Caco-2 (cell line): ENCODE data around the gene CCNI. TPM values are rescaled to one million over a fixed set of nuclear protein-coding genes. Genes with fewer than 3 reads are reported as not detected.

ENCODE experiments used
- BruUV-seq: library from RNA; stranded (reverse); fragments of 400-500 nt; replicated peaks from 2 replicates; lab custom pipeline; 2021; lab: Mats Ljungman, UMichigan
- CTCF ChIA-PET: fragments of 300-600 bp; sonication (Branson Sonifier 250); formaldehyde crosslinking; loops from one replicate; lab custom pipeline; 2022; ENCODE audit warnings: antibody characterized with exemption; lab: Charles Lee
- POLR2A ChIA-PET: fragments of 300-600 bp; sonication (Branson Sonifier 250); formaldehyde crosslinking; loops from one replicate; lab custom pipeline; 2022; ENCODE audit warnings: antibody characterized with exemption; lab: Charles Lee
- DNase-seq, 2 experiments: peaks; one replicate each; pipeline versions ENCODE4 v3.0.0 to v3.0.0-alpha.2; 2020 to 2022
- H3K27me3 ChIP-seq: replicated peaks from 2 replicates; pipeline ENCODE4 v1.6.0; 2011; ENCODE audit warnings: low read length; ENCODE audit not compliant: control insufficient read depth, insufficient read depth
- H3K36me3 ChIP-seq: 2 replicates; pipeline ENCODE4 v1.5.1; 2011; ENCODE audit warnings: low read length; ENCODE audit not compliant: control insufficient read depth, insufficient read depth
- H3K4me1 ChIP-seq: fragments of 250-450 bp; sonication (Bioruptor Pico); 2 replicates; pipeline ENCODE4 v1.5.1; 2020; ENCODE audit warnings: mild to moderate bottlenecking
- H3K4me3 ChIP-seq: 2 replicates; pipeline ENCODE4 v1.5.1; 2011; ENCODE audit warnings: low read depth, mild to moderate bottlenecking, control low read depth, low read length
- H3K9me3 ChIP-seq: fragments of 250-450 bp; sonication (Bioruptor Pico); 2 replicates; pipeline ENCODE4 v1.5.1; 2020; ENCODE audit warnings: mild to moderate bottlenecking, moderate library complexity
- H3K27ac Mint-ChIP-seq: one replicate; pipeline ENCODE4 v1.8.0; 2022; ENCODE audit warnings: mixed read lengths; ENCODE audit not compliant: unreplicated experiment
- H3K27me3 Mint-ChIP-seq: one replicate; pipeline ENCODE4 v1.8.0; 2022; ENCODE audit warnings: mixed read lengths; ENCODE audit not compliant: insufficient read depth, unreplicated experiment
- H3K36me3 Mint-ChIP-seq: one replicate; pipeline ENCODE4 v1.8.0; 2022; ENCODE audit warnings: mild to moderate bottlenecking, mixed read lengths; ENCODE audit not compliant: insufficient read depth, unreplicated experiment
- H3K4me1 Mint-ChIP-seq: one replicate; pipeline ENCODE4 v1.8.0; 2022; ENCODE audit warnings: low read depth, mixed read lengths; ENCODE audit not compliant: unreplicated experiment
- H3K4me3 Mint-ChIP-seq: one replicate; pipeline ENCODE4 v1.8.0; 2022; ENCODE audit warnings: mild to moderate bottlenecking, moderate library complexity, mixed read lengths; ENCODE audit not compliant: unreplicated experiment
- H3K9me3 Mint-ChIP-seq: one replicate; pipeline ENCODE4 v1.8.0; 2022; ENCODE audit warnings: mixed read lengths; ENCODE audit not compliant: unreplicated experiment
- intact Hi-C: fragments of 100-400 bp; cut with micrococcal nuclease; formaldehyde crosslinking; loops from one replicate; pipeline ENCODE4 v1.10.0; 2022; ENCODE audit not compliant: unreplicated experiment
- total RNA-seq: library from RNA; stranded (reverse); gene quantifications from 2 replicates; pipeline ENCODE4 v1.2.3, GENCODE V29; 2022
- TF ChIP-seq, protein P1 (sequence below), 2 experiments: fragments of 200-600 bp in 1 of 2; IDR thresholded peaks; 1 replicate in 1 of 2; 2 replicates in 1 of 2; pipeline versions ENCODE4 v1.5.1 to v1.8.0; 2011 to 2022; ENCODE audit warnings: antibody characterized with exemption in 1 of 2, control low read depth in 1 of 2, inconsistent platforms in 1 of 2, low read depth in 1 of 2, low read length in 1 of 2, mild to moderate bottlenecking in 1 of 2, moderate library complexity in 1 of 2; ENCODE audit not compliant: insufficient read depth in 1 of 2, severe bottlenecking in 1 of 2, unreplicated experiment in 1 of 2

Gene CCNI
- total RNA-seq, 1 experiment from 2014 or later: 164 TPM

DNA sequence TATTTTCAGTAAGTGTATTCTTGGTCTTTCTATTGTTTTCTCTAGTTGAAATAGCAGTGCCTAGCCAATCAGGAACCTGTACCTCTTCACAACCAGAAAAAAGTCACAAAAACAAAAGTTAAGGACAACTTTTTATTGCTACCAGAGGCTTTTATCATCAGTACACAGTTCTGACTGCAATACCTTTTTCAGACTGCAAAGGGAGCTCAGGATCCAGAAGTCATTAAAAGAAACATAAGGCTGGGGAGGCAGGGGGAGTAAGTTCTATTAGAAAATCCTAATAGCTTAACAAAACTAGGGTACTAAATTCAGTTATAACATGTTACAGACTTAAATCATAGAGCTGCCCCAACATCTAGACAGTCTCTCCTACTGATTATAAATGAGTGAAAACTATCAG is 28.8 kb downstream of the CCNI start:
- H3K4me3 ChIP-seq: no peak overlapping the region
- no peak for DNase-seq
- H3K4me3 Mint-ChIP-seq: no peak overlapping the region
- H3K4me1 Mint-ChIP-seq: peaks cover 7% of the 10 kb centered on the region
- no peaks in the 10 kb centered on the region for H3K9me3 ChIP-seq
- no TSS peak for BruUV-seq
- peaks cover 28% of the 10 kb centered on the region for H3K4me1 ChIP-seq
- H3K36me3 ChIP-seq: peaks cover 2% of the 10 kb centered on the region
- intact Hi-C loops: loop anchor here (10.0 kb wide), 1 partner anchor 282 kb away; no protein-coding TSS in a partner anchor
- TF ChIP-seq, protein P1, sequence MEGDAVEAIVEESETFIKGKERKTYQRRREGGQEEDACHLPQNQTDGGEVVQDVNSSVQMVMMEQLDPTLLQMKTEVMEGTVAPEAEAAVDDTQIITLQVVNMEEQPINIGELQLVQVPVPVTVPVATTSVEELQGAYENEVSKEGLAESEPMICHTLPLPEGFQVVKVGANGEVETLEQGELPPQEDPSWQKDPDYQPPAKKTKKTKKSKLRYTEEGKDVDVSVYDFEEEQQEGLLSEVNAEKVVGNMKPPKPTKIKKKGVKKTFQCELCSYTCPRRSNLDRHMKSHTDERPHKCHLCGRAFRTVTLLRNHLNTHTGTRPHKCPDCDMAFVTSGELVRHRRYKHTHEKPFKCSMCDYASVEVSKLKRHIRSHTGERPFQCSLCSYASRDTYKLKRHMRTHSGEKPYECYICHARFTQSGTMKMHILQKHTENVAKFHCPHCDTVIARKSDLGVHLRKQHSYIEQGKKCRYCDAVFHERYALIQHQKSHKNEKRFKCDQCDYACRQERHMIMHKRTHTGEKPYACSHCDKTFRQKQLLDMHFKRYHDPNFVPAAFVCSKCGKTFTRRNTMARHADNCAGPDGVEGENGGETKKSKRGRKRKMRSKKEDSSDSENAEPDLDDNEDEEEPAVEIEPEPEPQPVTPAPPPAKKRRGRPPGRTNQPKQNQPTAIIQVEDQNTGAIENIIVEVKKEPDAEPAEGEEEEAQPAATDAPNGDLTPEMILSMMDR (IDR thresholded peaks at IDR 0.05; ENCODE audit: insufficient read depth in 1 of 2, low read depth in 1 of 2, low read length in 1 of 2, severe bottlenecking in 1 of 2, unreplicated experiment in 1 of 2): peak in 1 of 2 experiments; percentile 14
- H3K27me3 Mint-ChIP-seq: no peaks in the 10 kb centered on the region
- peaks cover 61% of the 10 kb centered on the region for H3K36me3 Mint-ChIP-seq
- CTCF ChIA-PET: interaction anchor here (0.6 to 1.5 kb wide), 4 partner anchors 14 to 159 kb away, joined by 3 to 21 read pairs (median 3); no protein-coding TSS in a partner anchor
- H3K27ac Mint-ChIP-seq: no peak overlapping the region
- no peaks in the 10 kb centered on the region for H3K9me3 Mint-ChIP-seq
- no peaks in the 10 kb centered on the region for H3K27me3 ChIP-seq
- POLR2A ChIA-PET: no interaction called here

DNA sequence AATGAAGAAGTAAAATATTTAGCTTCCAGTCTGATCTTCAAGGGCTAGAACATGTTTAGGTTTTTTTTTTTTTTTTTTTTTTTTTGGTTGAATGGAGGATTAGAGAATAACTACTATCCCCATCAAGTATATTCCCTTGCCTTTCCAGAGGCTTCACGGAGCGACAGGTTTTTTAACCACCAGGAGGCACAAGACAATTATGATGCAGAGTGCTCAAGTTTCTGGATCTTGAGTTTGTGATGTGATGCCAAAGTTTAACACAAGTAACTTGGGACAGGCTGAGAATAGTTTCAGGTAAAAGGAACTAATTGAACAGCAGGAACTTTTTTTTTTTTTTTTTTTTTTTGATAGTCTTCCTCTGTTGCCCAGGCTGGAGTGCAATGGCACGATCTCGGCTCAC is 30.3 kb downstream of the CCNI start:
- Mint-ChIP-seq H3K27me3 (no peaks in the 10 kb centered on the region), H3K4me3 (no peak overlapping the region), H3K27ac (no peak overlapping the region), H3K9me3 (no peaks in the 10 kb centered on the region), H3K4me1 (peaks cover 12% of the 10 kb centered on the region), H3K36me3 (peaks cover 46% of the 10 kb centered on the region)
- BruUV-seq: no TSS peak
- no peak overlapping the region for H3K4me3 ChIP-seq
- no peaks in the 10 kb centered on the region for H3K27me3 ChIP-seq
- peaks cover 2% of the 10 kb centered on the region for H3K36me3 ChIP-seq
- no peak for DNase-seq
- peaks cover 44% of the 10 kb centered on the region for H3K4me1 ChIP-seq
- TF ChIP-seq, protein P1 (IDR thresholded peaks at IDR 0.05; ENCODE audit: insufficient read depth in 1 of 2, low read depth in 1 of 2, low read length in 1 of 2, severe bottlenecking in 1 of 2, unreplicated experiment in 1 of 2): no peak
- intact Hi-C loops: loop anchor here (2.0 to 10.0 kb wide), 3 partner anchors 147 to 535 kb away; partner anchors contain the start of gene SOWAHB
- CTCF ChIA-PET: interaction anchor here (2.6 kb wide), 1 partner anchor 158 kb away, joined by 10 read pairs; no protein-coding TSS in a partner anchor
- POLR2A ChIA-PET: no interaction called here
- H3K9me3 ChIP-seq: no peaks in the 10 kb centered on the region

DNA sequence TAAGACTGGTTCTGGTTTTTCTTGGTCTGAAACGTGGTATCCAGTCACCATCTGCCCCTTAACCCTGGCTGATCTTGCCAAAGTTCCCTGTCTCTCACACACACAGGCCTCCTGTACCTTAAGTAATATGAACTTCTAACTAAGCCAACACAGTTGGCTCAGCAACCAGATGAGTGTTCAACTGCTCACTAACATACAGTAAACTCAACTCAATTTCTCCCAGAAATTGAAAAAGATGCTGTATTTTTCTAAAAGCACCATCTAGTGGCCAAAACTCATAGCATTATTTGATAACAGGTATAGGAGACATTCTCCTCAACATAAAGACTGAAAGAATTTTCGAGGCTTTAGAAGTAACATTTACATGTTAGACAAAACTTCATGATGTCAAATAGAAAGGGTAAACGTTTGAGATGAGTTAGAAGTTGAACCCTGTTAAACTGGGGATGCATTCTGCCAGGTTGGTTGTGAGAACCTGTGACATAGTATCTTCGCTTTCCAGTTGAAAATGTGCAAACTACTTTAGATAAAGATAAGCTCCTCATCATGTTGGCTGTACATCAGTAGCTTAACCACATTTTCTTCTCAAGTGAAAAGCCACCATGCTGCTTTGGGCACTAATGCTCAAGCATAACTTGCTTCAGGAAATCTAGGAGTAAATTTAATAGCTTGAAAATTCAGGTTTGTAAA is 31.2 kb downstream of the CCNI start:
- no peaks in the 10 kb centered on the region for H3K9me3 Mint-ChIP-seq
- peak in 1 of 2 experiments; percentile 29 for DNase-seq
- intact Hi-C loops: loop anchor here (1.0 to 10.0 kb wide), 5 partner anchors 94 to 534 kb away; partner anchors contain the start of gene SOWAHB
- H3K36me3 Mint-ChIP-seq: peaks cover 44% of the 10 kb centered on the region
- H3K4me3 Mint-ChIP-seq: peak overlapping the region; percentile 18
- POLR2A ChIA-PET: no interaction called here
- no peaks in the 10 kb centered on the region for H3K27me3 Mint-ChIP-seq
- Histone ChIP-seq H3K4me1 (peaks cover 51% of the 10 kb centered on the region), H3K27me3 (no peaks in the 10 kb centered on the region), H3K4me3 (no peak overlapping the region), H3K9me3 (no peaks in the 10 kb centered on the region), H3K36me3 (peaks cover 2% of the 10 kb centered on the region)
- CTCF ChIA-PET: interaction anchor here (0.6 to 2.6 kb wide), 3 partner anchors 95 to 167 kb away, joined by 3 to 10 read pairs (median 3); partner anchors contain the start of gene SEPTIN11
- H3K4me1 Mint-ChIP-seq: peaks cover 18% of the 10 kb centered on the region
- H3K27ac Mint-ChIP-seq: peak overlapping the region; percentile 67
- BruUV-seq: no TSS peak
- TF ChIP-seq, protein P1 (IDR thresholded peaks at IDR 0.05; ENCODE audit: insufficient read depth in 1 of 2, low read depth in 1 of 2, low read length in 1 of 2, severe bottlenecking in 1 of 2, unreplicated experiment in 1 of 2): peak in 1 of 2 experiments; percentile 54
